Lung (tissue), 12 donors: ENCODE data around the gene STX18. TPM values are rescaled to one million over a fixed set of nuclear protein-coding genes. Genes with fewer than 3 reads are reported as not detected.

Experiments used
- ATAC-seq: fragments of 200-7000 bp; cut with Tn5 transposase; one replicate; pipeline ENCODE4 v1.9.1; 2020; ENCODE audit warnings: moderate number of reproducible peaks; ENCODE audit not compliant: insufficient read depth, low FRiP score
- DNase-seq, 3 donors: peaks; one replicate each; pipeline ENCODE4 v3.0.0-alpha.2; 2013 to 2017
- H3K27ac ChIP-seq, 2 donors: one replicate each; pipeline ENCODE4 v1.5.1; 2013; ENCODE audit warnings: mild to moderate bottlenecking in 2 of 2, moderate library complexity in 2 of 2, control low read depth in 1 of 2, inconsistent platforms in 1 of 2, low read depth in 1 of 2, low read length in 1 of 2
- H3K27me3 ChIP-seq, 3 donors: one replicate each; pipeline ENCODE4 v1.5.1; 2013; ENCODE audit warnings: low read length in 2 of 3; ENCODE audit not compliant: control insufficient read depth in 3 of 3, insufficient read depth in 3 of 3
- H3K36me3 ChIP-seq, 4 donors: one replicate each; pipeline ENCODE4 v1.5.1; 2013; ENCODE audit warnings: low read length in 4 of 4, mild to moderate bottlenecking in 1 of 4, moderate library complexity in 1 of 4; ENCODE audit not compliant: control insufficient read depth in 4 of 4, insufficient read depth in 4 of 4
- H3K4me1 ChIP-seq, 5 donors: one replicate each; pipeline ENCODE4 v1.5.1; 2013; ENCODE audit warnings: low read length in 5 of 5, mild to moderate bottlenecking in 2 of 5, moderate library complexity in 1 of 5; ENCODE audit not compliant: control insufficient read depth in 5 of 5, insufficient read depth in 5 of 5
- H3K4me3 ChIP-seq: one replicate; pipeline ENCODE4 v1.5.1; 2013; ENCODE audit warnings: mild to moderate bottlenecking, control low read depth, moderate library complexity
- H3K9ac ChIP-seq, 2 donors: one replicate each; pipeline ENCODE4 v1.5.1; 2013; ENCODE audit warnings: low read length in 2 of 2, control low read depth in 1 of 2; ENCODE audit not compliant: insufficient read depth in 1 of 2
- H3K9me3 ChIP-seq, 4 donors: one replicate each; pipeline ENCODE4 v1.5.1; 2013; ENCODE audit warnings: low read length in 3 of 4, mild to moderate bottlenecking in 1 of 4, moderate library complexity in 1 of 4; ENCODE audit not compliant: control insufficient read depth in 4 of 4, insufficient read depth in 3 of 4
- WGBS, 2 donors: extraction: QIAGEN DNeasy Blood & Tissue Kit; methylation state at CpG; one replicate each; pipeline ENCODE4 v1.1.7; 2013; 5-methylcytosine and 5-hydroxymethylcytosine counted together
- polyA plus RNA-seq, 2 donors: library from polyadenylated mRNA; stranded (reverse); fragments of 200-250 nt; gene quantifications; one replicate each; pipeline ENCODE4 v1.2.1, GENCODE V29; 2013
- total RNA-seq, 2 donors: library from RNA; depleted of rRNA in 1 of 2; stranded (reverse); fragments of >200 nt in 1 of 2; gene quantifications; one replicate each; pipeline ENCODE4 v1.2.1, GENCODE V29; 2014 to 2021
- TF ChIP-seq, protein P1 (sequence below): IDR thresholded peaks from 2 replicates; pipeline ENCODE4 v1.5.1; 2012; ENCODE audit warnings: mild to moderate bottlenecking; ENCODE audit errors: control extremely low read depth, extremely low read depth
- donor health status: control.
- donor health status: control.
- donor health status: Bipolar disorder and iron deficiency.
- donor health status: healthy.
- donor health status: DM: yes; HTN: yes; CAD: no.

Gene STX18
- total and polyA plus RNA-seq, 4 donors: 16.2 to 34.1 (median 24.8) TPM

DNA sequence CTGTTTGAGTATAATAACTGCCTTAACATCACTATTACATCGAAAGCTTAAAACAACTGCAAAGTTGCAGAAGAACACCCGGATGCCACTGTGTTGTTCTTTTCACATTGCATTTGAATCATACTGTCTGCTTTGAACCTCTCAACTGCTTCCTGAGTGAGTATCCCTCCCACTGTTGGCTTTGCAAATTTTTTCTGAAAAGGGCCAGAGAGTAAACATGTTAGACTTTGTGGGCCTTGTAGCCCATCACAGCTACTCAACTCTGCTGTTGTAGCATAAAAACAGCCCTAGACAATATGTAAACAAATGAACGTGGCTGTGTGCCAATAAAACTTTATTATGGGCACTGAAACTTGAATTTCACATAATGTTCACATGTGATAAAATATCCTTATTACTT, 78.9 kb downstream of the STX18 start:
- peaks cover 7 to 18% (median 13%) of the 10 kb centered on the region in 4 donors for H3K36me3 ChIP-seq
- peaks cover 0 to 2% (median 0%) of the 10 kb centered on the region in 4 donors for H3K9me3 ChIP-seq
- DNase-seq: peak; percentile 48 to 88 (median 83)
- no peak overlapping the region for H3K27ac ChIP-seq
- TF ChIP-seq, protein P1, sequence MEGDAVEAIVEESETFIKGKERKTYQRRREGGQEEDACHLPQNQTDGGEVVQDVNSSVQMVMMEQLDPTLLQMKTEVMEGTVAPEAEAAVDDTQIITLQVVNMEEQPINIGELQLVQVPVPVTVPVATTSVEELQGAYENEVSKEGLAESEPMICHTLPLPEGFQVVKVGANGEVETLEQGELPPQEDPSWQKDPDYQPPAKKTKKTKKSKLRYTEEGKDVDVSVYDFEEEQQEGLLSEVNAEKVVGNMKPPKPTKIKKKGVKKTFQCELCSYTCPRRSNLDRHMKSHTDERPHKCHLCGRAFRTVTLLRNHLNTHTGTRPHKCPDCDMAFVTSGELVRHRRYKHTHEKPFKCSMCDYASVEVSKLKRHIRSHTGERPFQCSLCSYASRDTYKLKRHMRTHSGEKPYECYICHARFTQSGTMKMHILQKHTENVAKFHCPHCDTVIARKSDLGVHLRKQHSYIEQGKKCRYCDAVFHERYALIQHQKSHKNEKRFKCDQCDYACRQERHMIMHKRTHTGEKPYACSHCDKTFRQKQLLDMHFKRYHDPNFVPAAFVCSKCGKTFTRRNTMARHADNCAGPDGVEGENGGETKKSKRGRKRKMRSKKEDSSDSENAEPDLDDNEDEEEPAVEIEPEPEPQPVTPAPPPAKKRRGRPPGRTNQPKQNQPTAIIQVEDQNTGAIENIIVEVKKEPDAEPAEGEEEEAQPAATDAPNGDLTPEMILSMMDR: no peak
- H3K27me3 ChIP-seq: no peaks in the 10 kb centered on the region
- H3K4me1 ChIP-seq: peaks cover 0 to 24% (median 8%) of the 10 kb centered on the region in 5 donors
- H3K4me3 ChIP-seq: no peak overlapping the region
- H3K9ac ChIP-seq: no peak overlapping the region
- ATAC-seq: no peak
- WGBS, 2 donors: 60 to 76% methylated on average over 3 of the region's 3 CpGs

DNA sequence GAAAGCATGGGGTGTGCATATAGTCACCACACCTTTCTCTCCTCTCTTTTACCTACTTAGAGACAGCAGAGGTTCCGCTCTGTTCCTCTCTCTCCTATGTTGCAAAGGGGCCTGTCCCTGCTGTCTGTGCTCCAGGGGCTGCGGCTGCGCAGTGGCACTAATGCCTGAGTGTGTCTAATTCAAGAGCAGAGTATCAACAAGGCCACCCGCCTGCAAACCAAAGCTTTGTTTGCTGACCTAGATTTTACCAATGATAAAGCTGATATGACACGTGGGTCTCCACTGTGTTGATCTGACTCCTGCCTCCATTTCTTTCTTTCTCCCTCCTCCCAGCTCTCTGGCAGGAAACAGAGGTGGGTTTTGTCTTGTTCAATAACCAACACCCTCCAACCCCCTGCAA, 80.0 kb downstream of the STX18 start:
- Histone ChIP-seq H3K27me3 (no peaks in the 10 kb centered on the region), H3K9me3 (peaks cover 0 to 2% (median 0%) of the 10 kb centered on the region in 4 donors), H3K9ac (no peak overlapping the region), H3K4me1 (peaks cover 0 to 24% (median 8%) of the 10 kb centered on the region in 5 donors), H3K27ac (no peak overlapping the region), H3K36me3 (peaks cover 8 to 19% (median 12%) of the 10 kb centered on the region in 4 donors), H3K4me3 (no peak overlapping the region)
- DNase-seq (peak in 2 of 3 donors; percentile 28 to 29), ATAC-seq (no peak)
- 68 to 87% methylated on average over 5 of the region's 5 CpGs for WGBS, 2 donors
- TF ChIP-seq, protein P1: no peak

DNA sequence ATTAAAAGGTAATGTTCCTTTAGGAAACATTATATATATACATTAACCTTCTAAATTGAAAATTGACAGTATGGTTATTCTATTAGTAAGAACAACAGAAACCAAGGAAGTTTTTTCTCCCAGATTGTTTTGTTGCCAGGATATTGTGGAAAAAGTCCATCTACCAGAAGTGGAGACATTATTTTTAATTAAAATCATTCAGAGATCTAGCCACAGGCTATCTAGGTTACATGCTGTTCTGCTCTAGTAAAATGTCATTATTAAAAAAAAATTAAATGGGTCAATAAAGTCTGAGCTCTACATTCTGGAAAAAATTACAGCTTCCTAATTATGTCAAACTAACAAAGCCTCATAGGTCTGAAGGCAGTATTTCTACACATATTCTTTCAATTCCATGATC, 80.7 kb downstream of the STX18 start:
- no peak overlapping the region for H3K4me3 ChIP-seq
- H3K27me3 ChIP-seq: no peaks in the 10 kb centered on the region
- H3K9me3 ChIP-seq: no peaks in the 10 kb centered on the region
- H3K4me1 ChIP-seq: peaks cover 0 to 24% (median 8%) of the 10 kb centered on the region in 5 donors
- no peak for DNase-seq
- H3K9ac ChIP-seq: no peak overlapping the region
- TF ChIP-seq, protein P1: no peak
- no peak overlapping the region for H3K27ac ChIP-seq
- H3K36me3 ChIP-seq: peaks cover 13 to 23% (median 17%) of the 10 kb centered on the region in 4 donors
- no peak for ATAC-seq

DNA sequence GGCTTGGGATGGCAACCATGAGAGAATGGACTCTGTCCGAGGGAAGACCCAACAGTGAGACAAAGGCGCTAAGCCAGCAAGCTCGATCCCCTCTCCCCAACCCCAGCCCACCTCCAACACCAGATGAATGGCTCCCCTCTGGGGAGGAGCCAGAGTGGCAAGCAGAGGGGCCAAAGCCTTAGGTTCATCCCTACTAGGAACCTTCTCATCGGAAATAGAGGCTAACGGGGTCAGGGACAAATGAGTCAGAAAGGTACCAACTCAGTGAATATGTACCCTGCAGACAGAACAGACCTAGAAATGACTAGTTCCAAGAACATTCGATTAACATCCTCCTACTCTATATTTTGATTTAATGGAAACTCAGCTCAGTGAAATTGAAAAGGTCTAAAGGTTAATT, 81.1 kb downstream of the STX18 start:
- H3K4me3 ChIP-seq: no peak overlapping the region
- 93 to 97% methylated on average over 6 of the region's 6 CpGs for WGBS, 2 donors
- peaks cover 0 to 24% (median 8%) of the 10 kb centered on the region in 5 donors for H3K4me1 ChIP-seq
- TF ChIP-seq, protein P1: no peak
- no peak overlapping the region for H3K27ac ChIP-seq
- H3K9me3 ChIP-seq: no peaks in the 10 kb centered on the region
- ATAC-seq (no peak), DNase-seq (no peak)
- H3K9ac ChIP-seq: no peak overlapping the region
- H3K36me3 ChIP-seq: peaks cover 12 to 24% (median 17%) of the 10 kb centered on the region in 4 donors
- no peaks in the 10 kb centered on the region for H3K27me3 ChIP-seq
